T47D (cell line): ENCODE measurements around the gene KLC4.
"Not testable (repeated sequence)": the region's sequence is repeated elsewhere in the genome, so short reads cannot be mapped to it uniquely, and the experiment has no call there.

Source experiments
- DNase-seq, 2 experiments: peaks; one replicate each; pipeline versions ENCODE4 v3.0.0 to v3.0.0-alpha.2; 2011 to 2012; ENCODE audit warnings: low read depth in 1 of 2, low spot score in 1 of 2
- JUND ChIP-seq: IDR thresholded peaks from 2 replicates; pipeline ENCODE4 v1.6.1; 2012; ENCODE audit warnings: low read depth
- in situ Hi-C: cut with HindIII; loops from 2 replicates; pipeline ENCODE4 v1.10.0; 2016; ENCODE audit warnings: low sequenced_read_pairs, low pct_unique_long_range_greater_than_20kb

KLC4 gene

DNA sequence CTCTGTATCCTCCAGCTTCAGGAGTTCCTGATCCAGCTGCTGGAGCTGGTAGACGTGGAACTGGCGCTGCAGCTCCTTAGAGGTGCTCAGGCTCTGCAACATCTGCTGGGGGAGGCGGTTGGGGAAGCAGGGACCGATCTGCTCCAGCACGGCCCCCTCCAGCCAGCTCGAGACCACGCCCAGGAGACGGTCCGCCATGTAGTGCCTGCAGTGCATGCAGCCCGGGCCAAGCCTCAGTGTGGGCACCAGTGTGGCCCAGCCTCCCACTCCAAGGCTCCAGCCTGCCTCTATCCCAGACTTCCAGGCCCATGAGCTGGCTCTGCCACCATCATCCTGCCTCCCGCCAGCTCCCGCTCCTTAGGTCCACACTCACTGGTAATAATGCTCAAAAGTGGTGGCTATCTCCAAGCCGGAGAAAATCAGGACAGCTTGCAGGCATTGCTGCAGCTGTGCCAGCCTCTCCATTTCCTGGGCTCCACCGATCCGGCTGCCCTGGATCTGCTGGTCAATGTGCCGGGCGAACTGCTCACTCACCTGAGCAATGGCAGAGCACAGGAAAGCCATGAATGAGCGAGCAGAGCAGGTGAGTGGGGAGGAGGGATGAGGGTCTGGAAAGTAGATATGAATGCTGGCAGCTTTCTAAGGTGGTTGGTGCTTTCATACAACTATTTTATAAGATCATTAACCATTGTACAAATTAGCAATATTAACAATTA lies 18.7 kb upstream of the KLC4 start:
- DNase-seq: no peak
- TF ChIP-seq JUND: no peak
- in situ Hi-C loops: no loop called here

DNA sequence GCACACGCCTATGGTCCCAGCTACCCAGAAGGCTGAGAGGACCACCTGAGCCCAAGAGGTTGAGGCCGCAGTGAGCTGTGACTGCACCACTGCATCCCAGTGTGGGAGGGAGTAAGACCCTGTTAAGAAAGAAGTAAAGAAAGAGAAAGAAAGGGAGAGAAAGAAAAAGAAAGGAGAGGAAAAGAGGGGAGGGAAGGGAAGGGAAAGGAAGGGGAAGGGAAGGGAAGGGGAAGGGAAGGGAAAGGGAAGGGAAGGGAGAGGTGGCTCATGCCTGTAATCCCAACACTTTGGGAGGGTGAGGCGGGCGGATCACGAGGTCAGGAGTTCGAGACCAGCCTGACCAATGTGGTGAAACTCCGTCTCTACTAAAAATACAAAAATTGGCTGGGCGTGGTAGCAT lies 18.0 kb upstream of the KLC4 start:
- DNase-seq, in situ Hi-C loops: not testable (repeated sequence)

DNA sequence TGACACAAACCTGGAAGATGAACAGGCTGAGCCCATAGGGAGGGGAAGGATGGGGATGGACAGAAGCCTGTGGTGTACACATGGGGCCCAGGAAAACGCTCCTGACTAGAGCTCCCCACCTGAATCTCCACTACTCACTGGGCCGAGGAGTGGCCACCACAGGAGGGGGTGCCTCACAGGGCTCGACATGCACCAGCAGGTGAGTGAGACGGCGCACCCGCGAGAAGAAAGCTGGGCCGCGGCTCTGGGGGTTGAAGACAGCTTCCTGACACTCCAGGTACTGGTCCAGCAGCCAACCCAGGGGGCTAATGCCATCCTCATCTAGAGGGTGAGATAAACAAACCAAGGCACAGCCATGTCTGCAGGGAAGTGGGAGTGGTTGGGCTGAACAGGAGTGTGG lies 16.1 kb upstream of the KLC4 start:
- no peak for TF ChIP-seq JUND

DNA sequence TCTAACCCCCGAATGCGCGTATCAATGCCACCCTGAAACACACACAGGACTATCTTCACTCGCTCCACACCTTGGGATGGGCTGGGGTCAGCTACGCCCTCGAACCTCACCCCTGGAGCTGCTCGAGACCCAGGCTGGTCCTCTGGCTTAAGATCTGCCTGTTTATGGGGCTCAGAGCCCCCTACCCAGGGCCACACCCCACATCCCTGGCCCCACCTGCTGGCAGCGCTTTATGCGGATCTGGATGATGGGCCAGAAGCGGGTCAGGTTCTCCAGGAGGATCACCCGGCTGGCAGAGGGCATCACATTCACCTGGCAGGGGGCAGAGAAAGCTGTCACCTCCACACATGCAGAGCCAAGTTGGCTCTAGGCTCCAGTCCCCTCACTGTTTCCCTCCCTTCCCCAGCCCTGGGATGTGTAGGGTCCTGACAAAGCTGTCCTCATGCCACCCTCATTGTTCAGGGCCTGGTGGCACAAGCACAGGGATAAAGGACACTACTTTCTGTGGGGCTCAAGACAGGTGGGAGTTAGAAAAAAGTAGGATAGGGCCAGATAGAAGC lies 14.0 kb upstream of the KLC4 start:
- in situ Hi-C loops: no loop called here
- no peak for TF ChIP-seq JUND
- no peak for DNase-seq

More for the DNA sequence above, 16.1 kb upstream of the KLC4 start:
- no peak for DNase-seq
- in situ Hi-C loops: no loop called here

DNA sequence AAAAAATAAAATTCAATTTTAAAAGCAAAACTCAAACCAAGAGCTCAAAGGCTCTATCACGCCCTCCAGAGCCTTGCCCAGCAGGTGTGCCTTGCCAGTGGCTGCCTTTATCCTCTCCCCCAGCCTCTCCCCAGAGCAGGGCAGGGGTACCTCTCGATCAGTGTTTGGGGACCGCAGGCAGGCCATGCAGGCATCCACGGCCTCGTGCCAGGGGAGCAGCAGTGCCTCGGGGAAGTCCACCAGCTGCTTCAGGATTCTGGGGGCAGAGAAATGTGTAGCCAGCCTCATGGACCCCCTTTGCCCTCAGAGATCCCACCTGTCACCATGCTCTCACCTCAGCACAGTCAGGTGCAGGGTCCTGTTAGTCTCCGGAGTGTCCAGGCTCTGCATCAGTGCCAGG lies 11.4 kb upstream of the KLC4 start:
- in situ Hi-C loops: no loop called here
- no peak for TF ChIP-seq JUND
- no peak for DNase-seq

DNA sequence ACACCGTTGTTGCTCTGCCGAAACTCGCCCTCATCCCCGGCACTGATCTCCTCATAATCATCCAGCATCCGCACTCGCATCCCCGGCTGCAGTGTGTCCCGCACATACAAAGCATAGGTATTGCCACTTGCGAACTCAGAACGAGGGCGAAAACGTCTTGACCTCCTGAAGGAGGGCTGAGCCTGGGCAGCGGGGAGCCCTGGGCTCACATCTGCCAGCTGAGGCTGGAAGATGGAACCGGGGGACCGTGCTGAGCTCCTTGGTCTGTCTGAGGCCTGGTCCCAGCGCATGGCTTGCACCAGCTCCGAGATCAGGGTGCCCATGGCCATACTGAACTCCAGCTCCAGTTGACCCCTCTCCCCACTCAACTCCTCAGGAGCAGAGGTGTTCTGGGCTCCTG lies 8.4 kb upstream of the KLC4 start:
- no peak for TF ChIP-seq JUND
- DNase-seq: no peak
- in situ Hi-C loops: no loop called here

DNA sequence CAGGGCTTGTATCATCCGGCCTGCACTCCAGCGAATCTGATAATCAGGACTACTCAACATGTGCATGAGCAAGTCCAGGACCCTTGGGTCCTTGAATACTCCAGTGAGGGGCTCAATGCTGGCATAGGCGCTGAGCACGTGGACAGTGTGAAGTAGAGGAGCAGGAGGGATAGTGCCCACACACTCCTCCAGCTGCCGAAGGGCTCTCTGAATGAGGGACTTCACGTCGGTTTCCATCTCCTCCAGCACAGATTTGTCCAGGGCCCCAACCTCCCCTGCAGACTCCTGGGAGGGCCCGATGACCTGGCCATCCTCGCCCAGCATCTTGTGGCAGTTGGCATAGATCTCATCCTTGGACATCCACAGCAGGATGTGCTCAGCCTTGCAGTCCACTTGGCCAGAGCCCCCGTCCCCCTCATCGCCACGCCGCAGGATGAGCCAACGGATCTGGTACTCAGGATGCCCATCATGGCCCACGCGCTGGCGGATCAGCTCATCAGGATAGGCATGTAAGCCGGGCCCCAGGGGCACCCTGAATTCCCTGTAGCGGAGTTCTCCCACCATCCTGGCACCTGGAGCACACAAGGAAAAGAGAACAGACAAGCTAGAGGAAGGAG lies 7.1 kb upstream of the KLC4 start:
- no peak for DNase-seq
- in situ Hi-C loops: no loop called here
- TF ChIP-seq JUND: no peak

DNA sequence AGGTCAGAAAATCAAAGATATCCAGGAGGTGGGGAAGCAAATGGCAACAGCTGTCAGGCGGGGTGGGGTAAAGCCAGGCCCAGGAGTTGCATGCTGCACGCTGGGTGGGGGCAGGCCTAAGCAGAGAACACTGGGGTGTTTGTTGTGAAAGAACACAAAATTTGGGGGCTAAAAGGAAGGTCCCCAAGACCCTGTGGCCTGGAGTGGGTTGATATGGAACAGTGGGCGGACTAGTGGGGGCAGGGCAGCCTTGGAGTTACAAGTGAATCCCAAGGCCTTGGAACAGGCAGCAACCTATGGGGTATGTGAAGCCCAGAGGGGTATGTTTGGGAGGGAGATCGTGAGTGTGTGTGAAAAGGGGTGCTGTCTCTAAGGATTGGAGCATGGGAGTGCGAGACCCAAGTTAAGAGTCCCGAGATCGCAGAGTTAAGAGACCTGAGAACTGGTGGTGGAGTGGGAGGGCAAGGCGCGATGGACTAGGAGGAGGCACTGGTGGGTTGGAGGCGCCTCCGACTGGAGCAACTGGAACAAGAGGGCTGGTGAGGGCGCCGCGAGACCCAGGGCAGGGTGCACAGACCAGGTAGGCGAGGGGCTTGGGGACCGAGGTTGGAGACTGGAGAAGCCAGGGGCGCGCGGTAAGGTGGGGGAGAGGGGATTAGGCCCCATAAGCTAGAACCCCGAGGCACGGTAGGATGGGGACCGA lies 6.4 kb upstream of the KLC4 start:
- DNase-seq: peak in 1 of 2 experiments; percentile 29
- no peak for TF ChIP-seq JUND
- in situ Hi-C loops: no loop called here

DNA sequence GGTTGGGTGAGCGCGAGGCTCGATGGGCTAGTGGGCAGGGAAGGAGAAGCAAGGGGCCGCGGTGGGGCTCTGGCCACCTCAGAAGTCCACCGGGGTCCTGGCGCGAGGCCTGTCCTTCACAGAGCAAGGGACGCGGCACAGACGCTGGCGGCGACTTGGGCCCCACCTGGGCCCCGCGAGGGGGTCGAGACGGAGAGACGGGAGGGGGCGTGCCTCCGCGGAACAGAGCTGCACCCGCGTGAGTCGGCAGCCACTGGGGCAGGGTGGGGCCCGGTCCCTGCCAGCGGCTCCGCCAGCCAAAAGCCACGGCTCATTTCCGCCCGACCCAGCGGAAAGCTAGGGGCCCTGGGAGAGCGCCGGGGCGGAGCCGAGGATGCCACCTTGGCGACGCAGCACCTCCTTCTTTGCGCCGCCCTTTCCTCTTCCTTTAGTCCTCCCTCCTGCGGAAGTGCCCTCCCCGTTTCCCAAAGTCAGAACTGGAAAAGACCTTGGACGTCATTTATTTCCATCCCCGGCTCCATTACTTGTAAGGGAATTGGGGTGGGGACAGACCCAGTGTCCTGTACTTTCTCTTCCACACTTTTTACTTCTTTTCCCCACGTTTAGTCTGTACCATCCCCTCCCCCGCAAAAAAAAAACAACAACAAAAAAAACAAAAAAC lies 5.8 kb upstream of the KLC4 start, which contains the start of gene CUL7:
Gene CUL7 (minus strand): TSS at position 307 of the 661 bp plus-strand sequence. CDS start 1,063 bp downstream, outside the sequence.
- TF ChIP-seq JUND: no peak
- peak; percentile 96 to 98 for DNase-seq
- in situ Hi-C loops: no loop called here

DNA sequence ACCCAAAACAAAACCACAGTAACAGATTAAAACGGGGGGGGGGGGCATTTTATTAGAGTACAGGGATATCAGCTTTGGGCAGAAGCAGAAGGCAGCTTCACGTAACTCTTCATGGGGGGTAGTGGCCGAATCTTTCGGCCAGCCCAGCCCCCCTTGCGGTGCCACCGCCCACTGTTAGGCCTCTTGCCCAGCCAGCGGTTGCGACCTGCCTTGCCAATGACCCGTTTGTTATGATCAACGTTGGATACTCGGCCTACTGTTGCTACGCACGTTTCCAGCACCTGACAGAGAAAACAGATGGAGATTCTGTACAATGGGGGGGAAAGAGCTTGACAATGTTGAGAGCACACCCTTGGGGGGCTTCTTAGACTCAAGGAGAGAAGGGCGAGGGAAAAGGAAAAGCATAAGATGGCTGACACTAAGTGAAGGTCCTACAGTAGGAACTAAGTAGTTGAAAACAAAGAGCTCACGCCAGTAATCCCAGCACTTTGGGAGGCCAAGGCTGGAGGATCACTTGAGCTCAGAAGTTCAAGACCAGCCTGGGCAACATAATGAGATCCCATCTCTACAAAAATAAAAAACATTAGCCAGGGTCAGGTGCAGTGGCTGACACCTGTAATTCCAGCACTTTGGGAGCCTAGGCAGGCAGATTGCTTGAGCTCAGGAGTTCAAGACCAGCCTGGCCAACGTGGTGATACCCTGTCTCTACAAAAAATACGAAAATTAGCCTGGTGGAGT lies 5.1 kb upstream of the KLC4 start:
- in situ Hi-C loops: no loop called here
- no peak for TF ChIP-seq JUND
- no peak for DNase-seq

DNA sequence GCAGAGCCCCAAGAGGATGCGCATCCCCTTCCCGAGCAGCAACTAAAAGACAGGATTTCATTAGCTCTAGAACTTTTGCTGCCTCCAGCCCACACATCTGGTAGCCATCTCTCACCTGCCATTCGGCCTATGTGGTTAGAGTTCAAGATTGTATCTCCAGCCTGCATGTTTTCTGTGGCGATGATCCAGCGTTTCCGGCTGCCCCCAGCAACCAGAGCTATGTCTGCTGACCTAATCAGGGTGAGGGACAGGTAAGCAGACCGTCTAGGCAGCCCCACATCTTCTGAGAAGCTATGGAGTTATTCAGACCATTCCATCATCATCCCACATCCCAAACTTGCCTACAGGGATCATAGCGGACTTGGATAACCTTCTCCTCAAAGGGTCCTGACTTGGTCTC lies 3.5 kb upstream of the KLC4 start:
- in situ Hi-C loops: no loop called here
- DNase-seq: no peak
- no peak for TF ChIP-seq JUND

DNA sequence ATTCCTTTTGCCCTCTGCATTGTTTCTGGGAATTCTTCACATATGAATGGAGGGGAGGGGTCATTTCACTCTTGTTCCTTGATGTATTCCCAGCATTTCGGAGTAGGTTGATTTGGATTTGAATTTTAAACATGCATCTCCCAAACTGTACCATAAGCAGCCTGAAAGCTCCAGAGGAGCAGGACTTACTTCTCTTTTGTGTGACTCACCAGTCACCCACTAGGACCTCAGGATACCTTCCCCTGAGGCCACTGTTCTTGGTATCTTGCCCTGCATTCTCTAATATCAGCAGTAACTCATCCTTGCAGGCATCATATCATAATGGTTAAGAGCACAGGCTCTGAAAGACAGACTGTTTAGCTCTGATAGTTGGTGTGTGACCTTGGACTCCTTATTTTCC lies 900 bp upstream of the KLC4 start:
- DNase-seq: no peak
- no peak for TF ChIP-seq JUND
- in situ Hi-C loops: no loop called here
